HL-60 (cell line): ENCODE measurements around the gene CRX.
"Not testable (repeated sequence)": the region's sequence is repeated elsewhere in the genome, so short reads cannot be mapped to it uniquely, and the experiment has no call there.

Experiments
- DNase-seq, 2 experiments: peaks; one replicate each; pipeline ENCODE4 v3.0.0-alpha.2; 2010 to 2020; ENCODE audit warnings: low read depth in 1 of 2, low spot score in 1 of 2
- H3K27ac ChIP-seq: fragments of 250-450 bp; sonication (Bioruptor Pico); replicated peaks from 2 replicates; pipeline ENCODE4 v1.5.1; 2020; ENCODE audit warnings: mild to moderate bottlenecking, moderate library complexity
- H3K27me3 ChIP-seq: fragments of 250-450 bp; sonication (Bioruptor Pico); 2 replicates; pipeline ENCODE4 v1.5.1; 2021; ENCODE audit warnings: mild to moderate bottlenecking, moderate library complexity; ENCODE audit not compliant: insufficient read depth, poor library complexity, severe bottlenecking
- H3K4me3 ChIP-seq: replicated peaks from 2 replicates; pipeline ENCODE4 v1.5.1; 2011; ENCODE audit warnings: mild to moderate bottlenecking, control low read depth, low read length; ENCODE audit not compliant: insufficient read depth
- CTCF ChIP-seq: IDR thresholded peaks from one replicate; pipeline ENCODE4 v1.5.1; 2011; ENCODE audit warnings: low read length, control low read depth, inconsistent platforms; ENCODE audit not compliant: insufficient read depth
- GABPA ChIP-seq: IDR thresholded peaks from 2 replicates; pipeline ENCODE4 v1.6.1; 2012; ENCODE audit warnings: low read depth
- POLR2AphosphoS5 ChIP-seq: IDR thresholded peaks from 2 replicates; pipeline ENCODE4 v1.6.1; 2012; ENCODE audit warnings: low read depth
- REST ChIP-seq: IDR thresholded peaks from 2 replicates; pipeline ENCODE4 v1.6.1; 2012; ENCODE audit warnings: low read depth; ENCODE audit not compliant: insufficient replicate concordance
- SPI1 ChIP-seq: IDR thresholded peaks from 2 replicates; pipeline ENCODE4 v1.6.1; 2012; ENCODE audit warnings: low read depth, mild to moderate bottlenecking, borderline replicate concordance
- long read RNA-seq: library from polyadenylated mRNA; unstranded; transcript quantifications from one replicate; pipeline ENCODE4 v2.0.0, GENCODE V29; 2020

CRX gene
- long read RNA-seq = 0 reads

GRCh38 chr19:47821460-47822020 is at the start of gene CRX:
CRX (plus strand) TSS chr19:47821937; CDS start chr19:47834444, 12,507 bp downstream.
- DNase-seq = no peak
- TF ChIP-seq SPI1 = no peak
- no peak for TF ChIP-seq CTCF
- TF ChIP-seq POLR2AphosphoS5 = no peak
- no peak for TF ChIP-seq REST
- no peak for TF ChIP-seq GABPA

GRCh38 chr19:47776568-47776967 is 45.2 kb upstream of the CRX start:
- Histone ChIP-seq H3K27ac (no peak overlapping the region), H3K27me3 (no peaks in the 10 kb centered on the region), H3K4me3 (no peak overlapping the region)
- DNase-seq = no peak
- TF ChIP-seq SPI1 = no peak
- no peak for TF ChIP-seq GABPA
- TF ChIP-seq CTCF = no peak
- TF ChIP-seq REST = no peak
- TF ChIP-seq POLR2AphosphoS5 = no peak

More at GRCh38 chr19:47821460-47822020, at the start of gene CRX:
- Histone ChIP-seq H3K27ac (no peak within 1 kb of the TSS), H3K27me3 (peaks cover 8% of the 10 kb centered on the region), H3K4me3 (no peak within 1 kb of the TSS)

GRCh38 chr19:47777245-47778048 is 44.3 kb upstream of the CRX start:
- H3K27ac ChIP-seq, H3K27me3 ChIP-seq, DNase-seq: not testable (repeated sequence)
- peak overlapping the region; percentile 96 for H3K4me3 ChIP-seq

GRCh38 chr19:47778049-47778953 is 43.4 kb upstream of the CRX start, which contains the start of gene SELENOW:
SELENOW (plus strand) TSS chr19:47778703; CDS start chr19:47778786, 83 bp downstream.
- Histone ChIP-seq H3K27ac (peak within 1 kb of the TSS; percentile 89), H3K27me3 (no peaks in the 10 kb centered on the region), H3K4me3 (peak within 1 kb of the TSS; percentile 96)
- peak; percentile 58 to 60 for DNase-seq
- peak; percentile 28; the same call in 1 of the 2 replicates for TF ChIP-seq POLR2AphosphoS5
- TF ChIP-seq CTCF = no peak
